ENCODE results near the gene IP6K2. TPM values are rescaled to one million over a fixed set of nuclear protein-coding genes. Genes with fewer than 3 reads are reported as not detected.
A peak's percentile ranks its signal among the peaks of the same experiment; 100 is the strongest.

The IP6K2 gene
- total and polyA plus RNA-seq, 8 donors = 44.1 to 234 (median 103) TPM

- intact Hi-C loops (cut with DNase I; ENCODE audit: low total_unique reads) = no loop called here
- no peak for TF ChIP-seq POLR2A (IDR thresholded peaks at IDR 0.05)
- TF ChIP-seq CTCF (IDR thresholded peaks at IDR 0.05) = no peak
- no peak for TF ChIP-seq POLR2AphosphoS5 (IDR thresholded peaks at IDR 0.05)
- TF ChIP-seq EP300 (IDR thresholded peaks at IDR 0.05) = no peak
Observed at GRCh38 chr3:48674505-48674904, 42.5 kb downstream of the IP6K2 start.

DNA sequence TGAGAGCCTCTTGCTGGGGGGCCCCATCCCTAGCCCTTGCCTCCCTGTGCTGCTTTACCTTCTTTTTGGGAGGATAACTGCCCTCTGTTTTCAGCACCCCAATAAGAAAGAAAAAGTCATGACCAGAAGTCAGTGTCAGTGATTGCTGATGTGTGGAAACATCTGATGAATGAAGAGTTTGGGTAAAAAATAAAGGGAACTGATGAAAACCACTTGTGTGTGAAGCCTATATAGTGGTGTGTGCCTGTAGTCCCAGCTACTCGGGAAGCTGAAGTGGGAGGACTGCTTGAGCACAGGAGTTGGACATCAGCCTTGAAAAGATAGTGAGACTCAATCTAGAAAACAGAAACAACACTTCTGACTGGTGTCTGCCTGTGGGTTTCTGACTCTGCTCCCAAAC, 44.5 kb downstream of the IP6K2 start:
- H3K9me3 ChIP-seq = no peaks in the 10 kb centered on the region
- no peaks in the 10 kb centered on the region for H3K27me3 ChIP-seq
- H3K4me3 ChIP-seq = no peak overlapping the region
- intact Hi-C loops (cut with DNase I; ENCODE audit: low total_unique reads) = no loop called here
- H3K36me3 ChIP-seq = peaks cover 5 to 54% (median 48%) of the 10 kb centered on the region in 4 donors
- DNase-seq = no peak
- TF ChIP-seq POLR2AphosphoS5 (IDR thresholded peaks at IDR 0.05) = no peak
- TF ChIP-seq CTCF (IDR thresholded peaks at IDR 0.05) = no peak
- no peak for TF ChIP-seq POLR2A (IDR thresholded peaks at IDR 0.05)
- no peak for TF ChIP-seq EP300 (IDR thresholded peaks at IDR 0.05)
- WGBS, 5 donors = 63 to 82% (median 67%) methylated on average over 1 of the region's 1 CpG
- no peaks in the 10 kb centered on the region for H3K4me1 ChIP-seq
- H3K27ac ChIP-seq = no peak overlapping the region

More at GRCh38 chr3:48674505-48674904, 42.5 kb downstream of the IP6K2 start:
- no peak overlapping the region for H3K27ac ChIP-seq
- H3K9me3 ChIP-seq = no peaks in the 10 kb centered on the region
- DNase-seq = no peak
- no peaks in the 10 kb centered on the region for H3K4me1 ChIP-seq
- peaks cover 14 to 73% (median 68%) of the 10 kb centered on the region in 4 donors for H3K36me3 ChIP-seq
- H3K27me3 ChIP-seq = no peaks in the 10 kb centered on the region
- H3K4me3 ChIP-seq = no peak overlapping the region
- 90 to 98% (median 93%) methylated on average over 6 to 9 of the region's 9 CpGs for WGBS, 5 donors

DNA sequence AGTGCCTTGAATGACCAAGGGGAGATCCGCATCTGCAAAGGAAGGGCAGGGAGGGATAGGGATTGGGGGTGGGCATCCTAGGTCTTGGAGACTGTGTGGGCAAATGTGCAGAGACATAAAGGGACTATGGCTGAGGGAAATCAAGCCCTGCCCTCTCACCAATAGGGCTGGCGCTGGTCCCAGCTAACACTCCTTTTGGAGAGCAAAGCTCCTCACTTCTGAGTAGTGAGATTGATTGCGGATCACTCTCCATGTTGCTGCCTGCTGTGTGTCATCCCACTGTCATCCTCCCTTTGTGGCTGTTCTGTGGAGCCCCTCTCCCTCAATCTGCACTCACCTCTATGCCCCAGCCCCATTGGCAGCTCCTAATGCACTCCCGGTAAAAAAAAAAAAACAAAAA, 52.1 kb downstream of the IP6K2 start:
- Histone ChIP-seq H3K4me3 (no peak overlapping the region), H3K36me3 (no peaks in the 10 kb centered on the region), H3K9me3 (no peaks in the 10 kb centered on the region), H3K4me1 (peaks cover 19 to 34% (median 33%) of the 10 kb centered on the region in 4 donors), H3K27me3 (peaks cover 0 to 46% (median 38%) of the 10 kb centered on the region in 3 donors), H3K27ac (peak overlapping the region in 2 of 5 donors; percentile 87 to 88)
- peak in 1 of 2 donors; percentile 18 for DNase-seq
- intact Hi-C loops (cut with DNase I; ENCODE audit: low total_unique reads) = no loop called here
- WGBS, 5 donors = 83 to 87% (median 87%) methylated on average over 4 of the region's 4 CpGs
- TF ChIP-seq CTCF (IDR thresholded peaks at IDR 0.05) (no peak), EP300 (IDR thresholded peaks at IDR 0.05) (no peak), POLR2AphosphoS5 (IDR thresholded peaks at IDR 0.05) (no peak), POLR2A (IDR thresholded peaks at IDR 0.05) (no peak)

DNA sequence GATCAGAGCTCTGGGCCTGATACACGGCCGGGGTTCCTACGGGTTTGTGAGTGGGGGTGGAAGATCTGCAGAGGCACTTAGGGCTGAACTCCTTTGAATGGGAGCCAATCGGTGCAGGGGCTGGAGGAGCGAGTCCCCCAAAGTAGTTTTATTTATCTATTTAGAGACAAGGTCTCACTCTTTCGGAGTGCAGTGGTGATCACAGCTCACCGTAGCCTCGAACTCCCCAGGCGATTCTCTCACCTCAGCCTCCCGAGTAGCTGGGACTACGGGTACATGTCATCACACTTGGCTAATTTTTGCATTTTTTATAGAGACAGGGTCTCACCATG, 52.7 kb downstream of the IP6K2 start:
- WGBS, 5 donors = 52 to 84% (median 56%) methylated on average over 8 to 11 of the region's 11 CpGs
- H3K4me1 ChIP-seq = peaks cover 19 to 34% (median 33%) of the 10 kb centered on the region in 4 donors
- DNase-seq = no peak
- no peaks in the 10 kb centered on the region for H3K9me3 ChIP-seq
- no peaks in the 10 kb centered on the region for H3K36me3 ChIP-seq
- TF ChIP-seq POLR2AphosphoS5 (IDR thresholded peaks at IDR 0.05) = no peak
- no peak for TF ChIP-seq EP300 (IDR thresholded peaks at IDR 0.05)
- peak in 1 of 7 experiments; percentile 31 for TF ChIP-seq CTCF (IDR thresholded peaks at IDR 0.05)
- TF ChIP-seq POLR2A (IDR thresholded peaks at IDR 0.05) = no peak
- peaks cover 0 to 52% (median 38%) of the 10 kb centered on the region in 3 donors for H3K27me3 ChIP-seq
- peak overlapping the region in 3 of 4 donors; percentile 48 to 58 (median 53) for H3K4me3 ChIP-seq
- intact Hi-C loops (cut with DNase I; ENCODE audit: low total_unique reads) = no loop called here
- peak overlapping the region; percentile 39 to 88 (median 82) for H3K27ac ChIP-seq

Measured in stomach (tissue), 9 donors.